Activated CD8-positive, alpha-beta memory T cell treated with anti-CD3 and anti-CD28 coated beads for 4 hours (primary cell): Measurements from ENCODE around the gene RHOV.
A peak's percentile ranks its signal among the peaks of the same experiment; 100 is the strongest.

ENCODE experiments used
- DNase-seq, 2 donors: peaks; one replicate each; pipeline ENCODE4 v3.0.0-alpha.2; 2020; ENCODE audit warnings: low read depth in 2 of 2

Gene RHOV

GRCh38 chr15:40904552-40905201 lies 30.6 kb upstream of the RHOV start:
- DNase-seq, result no peak

- DNase-seq, result no peak
These were observed 28.8 kb upstream of the RHOV start for GRCh38 chr15:40902605-40903561.

- no peak for DNase-seq
These were observed 27.0 kb upstream of the RHOV start for GRCh38 chr15:40901053-40901443.

- DNase-seq, result no peak
These were observed 26.4 kb upstream of the RHOV start for GRCh38 chr15:40900256-40901052.

GRCh38 chr15:40899536-40900207 lies 25.6 kb upstream of the RHOV start:
- DNase-seq, result no peak

- peak in 1 of 2 donors; percentile 18 for DNase-seq
These were observed 20.8 kb upstream of the RHOV start for GRCh38 chr15:40894681-40895448.

- DNase-seq, result peak; percentile 97 to 98
These were observed 20.0 kb upstream of the RHOV start, which contains the start of gene VPS18 for GRCh38 chr15:40893733-40894680. TSS of gene VPS18 (plus strand) at chr15:40894450. CDS start at chr15:40894769, 319 bp downstream.

- DNase-seq, result no peak
These were observed 19.1 kb upstream of the RHOV start for GRCh38 chr15:40893019-40893670.

GRCh38 chr15:40892447-40893012 lies 18.5 kb upstream of the RHOV start:
- DNase-seq, result no peak

- DNase-seq, result no peak
These were observed 17.9 kb upstream of the RHOV start for GRCh38 chr15:40891810-40892446.

- no peak for DNase-seq
These were observed 17.1 kb upstream of the RHOV start for GRCh38 chr15:40891138-40891537.

- DNase-seq, result no peak
These were observed 15.1 kb upstream of the RHOV start for GRCh38 chr15:40889112-40889511.

- DNase-seq, result no peak
These were observed 12.6 kb upstream of the RHOV start for GRCh38 chr15:40886586-40886985.

GRCh38 chr15:40881351-40881750 lies 7.3 kb upstream of the RHOV start:
- no peak for DNase-seq

GRCh38 chr15:40879609-40880008 lies 5.6 kb upstream of the RHOV start:
- no peak for DNase-seq

- DNase-seq, result no peak
These were observed 4.8 kb upstream of the RHOV start for GRCh38 chr15:40878785-40879184.

GRCh38 chr15:40877694-40878093 lies 3.7 kb upstream of the RHOV start:
- DNase-seq, result no peak
